ENCODE results near the gene CTDNEP1. TPM values are rescaled to one million over a fixed set of nuclear protein-coding genes. Genes with fewer than 3 reads are reported as not detected.

The CTDNEP1 gene
- total RNA-seq, 2 donors from 2014 or later = 171 to 179 TPM

DNA sequence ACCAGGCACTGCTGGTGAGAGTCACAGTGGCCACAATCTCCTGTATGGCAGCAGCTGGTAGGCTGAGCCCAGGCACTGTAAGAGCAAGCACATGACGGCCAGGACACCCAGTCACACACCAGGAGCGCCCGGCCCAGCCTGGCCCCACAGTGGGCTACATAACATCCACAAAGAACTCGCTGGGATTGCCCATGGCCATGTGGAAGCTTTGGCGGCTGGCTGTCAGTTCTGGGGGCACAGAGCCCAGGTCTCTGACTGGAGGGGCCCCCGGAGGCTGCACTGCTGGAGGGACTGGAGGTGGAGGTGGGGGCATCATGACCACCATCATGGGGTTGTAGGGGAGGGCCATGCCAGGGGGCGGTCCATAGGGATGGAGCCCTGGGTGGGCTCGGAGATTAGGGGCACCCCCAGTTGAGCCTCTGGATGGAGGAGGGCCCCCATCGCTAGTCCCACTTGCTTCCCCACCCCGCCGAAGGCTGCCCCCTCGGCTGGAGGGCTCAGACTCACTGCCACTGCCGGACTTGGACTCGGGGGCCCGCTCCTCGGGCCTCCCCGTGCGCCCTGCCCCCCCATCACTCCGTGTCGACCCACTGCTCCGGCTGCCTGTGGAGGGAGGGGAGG lies 25.7 kb downstream of the CTDNEP1 start:
- ATAC-seq = no peak
- no peak for DNase-seq (ENCODE audit: low spot score in 2 of 2)
- no peaks in the 10 kb centered on the region for H3K9me3 Mint-ChIP-seq
- peak overlapping the region in 1 of 2 donors; percentile 59 for H3K27ac Mint-ChIP-seq
- H3K36me3 Mint-ChIP-seq = peaks cover 14 to 32% of the 10 kb centered on the region in 2 donors

DNA sequence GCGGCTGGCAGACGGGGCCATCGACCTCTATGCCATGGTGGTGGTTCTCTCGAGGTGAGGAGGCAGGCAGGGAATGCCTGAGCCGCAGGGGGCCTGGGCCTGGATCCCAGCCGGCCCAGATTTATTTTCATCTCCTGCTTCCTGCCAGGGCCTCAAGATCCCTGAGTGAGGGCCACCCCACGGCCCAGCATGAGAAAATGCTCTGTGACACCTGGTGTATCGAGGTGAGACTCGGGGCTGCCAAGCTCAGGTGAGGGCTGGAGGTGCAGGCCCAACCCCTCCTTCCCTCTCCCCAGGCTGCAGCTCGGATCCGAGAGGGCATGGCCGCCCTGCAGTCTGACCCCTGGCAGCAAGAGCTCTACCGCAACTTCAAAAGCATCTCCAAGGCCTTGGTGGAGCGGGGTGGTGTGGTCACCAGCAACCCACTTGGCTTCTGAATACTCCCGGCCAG lies 26.8 kb downstream of the CTDNEP1 start:
- Mint-ChIP-seq H3K27ac (no peak overlapping the region), H3K36me3 (peaks cover 20 to 43% of the 10 kb centered on the region in 2 donors), H3K9me3 (no peaks in the 10 kb centered on the region)
- ATAC-seq = no peak
- no peak for DNase-seq (ENCODE audit: low spot score in 2 of 2)

DNA sequence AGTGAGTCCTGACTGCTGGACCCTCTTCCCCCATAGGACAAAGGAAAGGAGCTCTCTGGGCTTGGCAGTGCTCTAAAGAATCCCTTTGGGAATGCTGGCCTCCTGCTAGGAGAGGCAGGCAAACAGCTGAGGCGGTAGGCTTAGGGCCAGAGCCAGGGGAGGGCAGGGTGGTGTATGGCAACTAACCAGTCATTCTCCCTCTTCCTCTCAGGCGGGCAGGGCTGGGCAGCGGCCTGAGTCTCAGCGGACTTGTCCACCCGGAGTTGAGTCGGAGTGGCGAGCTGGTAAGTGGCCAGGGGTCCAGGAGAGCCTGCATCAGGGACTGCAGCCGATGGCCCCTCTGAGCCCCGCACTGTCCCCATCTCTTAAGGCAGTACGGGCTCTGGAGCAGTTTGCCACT lies 27.4 kb downstream of the CTDNEP1 start:
- Mint-ChIP-seq H3K36me3 (peaks cover 20 to 41% of the 10 kb centered on the region in 2 donors), H3K9me3 (no peaks in the 10 kb centered on the region), H3K27ac (no peak overlapping the region)
- DNase-seq (ENCODE audit: low spot score in 2 of 2) (no peak), ATAC-seq (no peak)

DNA sequence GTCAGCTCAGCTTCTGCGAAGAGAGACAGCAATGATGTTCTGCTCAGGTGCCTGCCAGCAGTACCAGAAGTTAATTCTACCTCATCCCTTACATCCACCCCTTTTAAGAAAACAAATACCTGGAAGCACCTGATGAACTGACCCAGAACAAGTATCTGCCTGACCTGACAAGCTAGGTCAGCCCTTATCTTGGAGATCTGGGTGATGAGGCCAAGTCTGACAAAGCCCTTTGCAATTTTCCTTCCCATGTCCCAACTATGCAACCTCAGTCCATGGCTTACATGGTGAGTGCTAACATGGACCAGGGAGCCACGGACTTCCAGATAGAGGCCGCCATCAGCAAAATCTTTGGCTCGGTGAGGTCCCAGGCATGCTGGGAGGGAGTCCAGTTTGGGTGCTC lies 28.2 kb downstream of the CTDNEP1 start:
- no peaks in the 10 kb centered on the region for H3K9me3 Mint-ChIP-seq
- no peak for ATAC-seq
- DNase-seq (ENCODE audit: low spot score in 2 of 2) = no peak
- H3K27ac Mint-ChIP-seq = peak overlapping the region; percentile 1 to 10
- H3K36me3 Mint-ChIP-seq = peaks cover 20 to 36% of the 10 kb centered on the region in 2 donors

DNA sequence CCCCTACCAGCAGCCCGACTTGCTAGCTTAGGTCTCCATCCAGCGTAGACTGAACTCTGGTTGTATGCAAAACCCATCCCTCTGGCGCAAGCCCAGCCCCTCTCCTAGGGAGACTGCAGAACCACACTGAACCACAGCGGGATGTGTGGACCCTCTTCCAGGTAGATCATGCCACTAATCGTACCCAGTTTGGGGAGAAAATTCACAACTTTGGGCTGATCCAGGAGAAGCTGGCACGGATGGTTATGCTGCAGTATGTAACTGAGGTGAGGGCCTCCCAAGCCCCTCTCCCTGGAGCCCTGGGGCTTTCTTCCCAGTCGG lies 28.6 kb downstream of the CTDNEP1 start:
- no peak overlapping the region for H3K27ac Mint-ChIP-seq
- no peak for ATAC-seq

DNA sequence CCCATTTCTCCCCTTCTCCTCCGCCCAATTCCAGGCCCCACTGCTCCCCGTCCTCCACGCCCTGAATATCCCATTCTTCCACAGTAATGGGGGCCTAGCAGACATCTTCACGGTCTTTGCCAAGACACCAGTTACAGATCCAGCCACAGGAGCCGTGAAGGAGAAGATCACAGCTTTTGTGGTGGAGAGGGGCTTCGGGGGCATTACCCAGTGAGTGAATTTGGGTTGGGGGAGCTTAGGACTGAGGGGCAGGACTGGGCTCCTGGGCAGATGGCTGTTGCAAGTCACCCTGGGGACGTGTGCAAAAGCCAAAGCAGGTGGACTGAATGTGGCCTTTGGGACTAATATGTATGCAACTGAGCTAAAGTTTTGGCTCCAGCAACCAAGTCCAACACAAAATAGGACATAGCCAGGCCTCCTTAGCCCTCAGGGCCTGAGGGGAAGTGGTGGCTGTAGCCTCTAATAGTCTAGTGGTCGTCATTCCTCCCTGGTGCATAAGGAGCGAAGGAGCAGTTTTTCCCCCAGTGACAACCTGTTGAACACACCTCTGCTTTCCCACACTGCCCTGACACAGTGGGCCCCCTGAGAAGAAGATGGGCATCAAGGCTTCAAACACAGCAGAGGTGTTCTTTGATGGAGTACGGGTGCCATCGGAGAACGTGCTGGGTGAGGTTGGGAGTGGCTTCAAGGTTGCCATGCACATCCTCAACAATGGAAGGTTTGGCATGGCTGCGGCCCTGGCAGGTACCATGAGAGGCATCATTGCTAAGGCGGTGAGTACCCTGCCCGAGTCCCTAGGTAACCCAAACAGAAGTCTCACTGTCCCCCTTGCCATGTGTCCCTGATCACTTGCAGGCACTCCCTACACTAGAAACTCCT lies 29.2 kb downstream of the CTDNEP1 start:
- peak overlapping the region in 1 of 2 donors; percentile 72 for H3K27ac Mint-ChIP-seq
- H3K36me3 Mint-ChIP-seq = peaks cover 14 to 29% of the 10 kb centered on the region in 2 donors
- ATAC-seq = no peak
- H3K9me3 Mint-ChIP-seq = no peaks in the 10 kb centered on the region
- no peak for DNase-seq (ENCODE audit: low spot score in 2 of 2)

More for the DNA sequence above, 28.6 kb downstream of the CTDNEP1 start:
- H3K36me3 Mint-ChIP-seq = peaks cover 16 to 32% of the 10 kb centered on the region in 2 donors
- no peak for DNase-seq (ENCODE audit: low spot score in 2 of 2)
- no peaks in the 10 kb centered on the region for H3K9me3 Mint-ChIP-seq

DNA sequence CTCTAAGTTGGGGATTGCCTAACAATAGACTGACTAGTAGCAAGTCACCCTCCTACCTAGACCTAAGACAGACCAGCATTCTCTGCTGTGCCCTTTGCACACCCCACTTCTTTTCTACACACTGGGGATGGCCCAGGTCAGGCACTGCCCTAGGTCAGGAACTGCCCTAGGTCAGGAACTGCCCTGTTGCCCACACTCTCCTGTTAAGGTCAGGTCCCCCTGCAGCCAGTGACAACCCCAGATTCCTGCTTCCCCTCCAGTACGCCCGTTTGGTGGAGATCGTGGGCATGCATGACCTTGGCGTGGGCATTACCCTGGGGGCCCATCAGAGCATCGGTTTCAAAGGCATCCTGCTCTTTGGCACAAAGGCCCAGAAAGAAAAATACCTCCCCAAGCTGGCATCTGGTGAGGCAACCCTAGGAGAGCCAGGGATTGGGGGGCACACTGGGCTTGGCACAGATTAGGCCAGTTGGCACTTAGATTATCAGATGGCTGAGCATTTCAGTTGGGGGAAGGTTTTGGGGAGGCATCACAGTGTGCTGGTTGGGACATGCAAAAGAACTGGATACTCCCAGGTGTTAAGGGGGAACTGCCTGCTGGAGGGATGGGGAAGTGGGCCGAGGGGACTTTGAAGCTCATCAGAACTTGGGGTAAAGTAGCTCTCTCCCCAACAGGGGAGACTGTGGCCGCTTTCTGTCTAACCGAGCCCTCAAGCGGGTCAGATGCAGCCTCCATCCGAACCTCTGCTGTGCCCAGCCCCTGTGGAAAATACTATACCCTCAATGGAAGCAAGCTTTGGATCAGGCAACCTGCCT lies 30.0 kb downstream of the CTDNEP1 start:
- DNase-seq (ENCODE audit: low spot score in 2 of 2) = no peak
- Mint-ChIP-seq H3K9me3 (no peaks in the 10 kb centered on the region), H3K36me3 (peaks cover 14 to 29% of the 10 kb centered on the region in 2 donors), H3K27ac (peak overlapping the region; percentile 89 to 92)
- no peak for ATAC-seq

DNA sequence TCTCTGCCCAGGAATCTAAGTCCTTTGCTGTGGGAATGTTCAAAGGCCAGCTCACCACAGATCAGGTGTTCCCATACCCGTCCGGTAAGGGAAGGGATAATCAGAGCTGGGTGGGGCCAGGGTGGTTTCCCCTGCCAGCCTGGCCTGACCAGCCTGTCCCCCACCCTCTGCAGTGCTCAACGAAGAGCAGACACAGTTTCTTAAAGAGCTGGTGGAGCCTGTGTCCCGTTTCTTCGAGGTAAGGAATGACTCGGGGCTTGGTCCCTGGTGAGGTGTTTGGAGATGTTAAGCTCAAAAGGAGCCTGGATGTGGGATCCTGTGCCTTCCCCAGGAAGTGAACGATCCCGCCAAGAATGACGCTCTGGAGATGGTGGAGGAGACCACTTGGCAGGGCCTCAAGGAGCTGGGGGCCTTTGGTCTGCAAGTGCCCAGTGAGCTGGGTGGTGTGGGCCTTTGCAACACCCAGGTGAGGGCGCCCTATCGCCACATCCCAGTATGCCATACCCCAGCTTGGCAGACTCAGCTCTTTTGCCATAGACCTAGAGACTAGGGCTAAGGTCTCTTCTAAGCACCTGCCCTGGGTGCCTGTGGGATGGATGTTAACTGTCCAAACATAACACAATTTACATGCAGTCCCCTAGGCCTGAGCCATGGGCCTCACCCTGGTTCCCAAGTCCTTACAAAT lies 30.8 kb downstream of the CTDNEP1 start:
- Mint-ChIP-seq H3K27ac (peak overlapping the region; percentile 89 to 92), H3K9me3 (no peaks in the 10 kb centered on the region), H3K36me3 (peaks cover 14 to 29% of the 10 kb centered on the region in 2 donors)
- ATAC-seq (peak; percentile 44 to 53), DNase-seq (ENCODE audit: low spot score in 2 of 2) (peak in 1 of 2 donors; percentile 68)

DNA sequence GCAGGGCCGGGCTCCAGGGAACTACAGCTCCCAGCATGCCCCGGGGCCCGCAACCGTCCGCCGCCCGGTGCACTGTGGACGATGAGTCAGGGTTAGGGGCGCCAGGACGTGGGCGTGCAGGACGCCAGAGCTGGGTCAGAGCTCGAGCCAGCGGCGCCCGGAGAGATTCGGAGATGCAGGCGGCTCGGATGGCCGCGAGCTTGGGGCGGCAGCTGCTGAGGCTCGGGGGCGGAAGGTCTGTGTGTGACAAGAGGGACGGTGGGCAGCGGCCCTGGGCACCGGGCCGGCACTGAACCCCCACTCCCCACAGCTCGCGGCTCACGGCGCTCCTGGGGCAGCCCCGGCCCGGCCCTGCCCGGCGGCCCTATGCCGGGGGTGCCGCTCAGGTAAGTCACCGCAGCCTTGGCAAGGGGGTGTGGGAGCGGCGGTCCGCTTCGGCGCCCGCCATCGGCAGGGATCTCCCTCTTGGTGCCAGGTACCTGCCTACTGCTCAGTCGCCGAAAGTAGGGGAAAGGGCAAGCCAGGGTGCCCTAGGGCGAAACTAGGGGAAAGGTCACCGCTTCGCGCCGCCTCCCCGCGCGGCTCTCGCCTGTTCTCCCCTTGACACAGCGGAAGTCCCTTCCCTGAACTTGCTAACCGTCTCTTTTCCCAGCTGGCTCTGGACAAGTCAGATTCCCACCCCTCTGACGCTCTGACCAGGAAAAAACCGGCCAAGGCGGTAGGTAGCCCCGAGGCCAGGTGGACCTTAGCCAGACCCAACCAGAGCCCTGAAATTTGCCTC lies 31.5 kb downstream of the CTDNEP1 start, which contains the start of the genes ACADVL and DLG4:
TSS of gene ACADVL (plus strand) at position 127 of the 781 bp plus-strand sequence. CDS start at position 174, 47 bp downstream.
TSS of gene DLG4 (minus strand) at position 25 of the 781 bp plus-strand sequence.
- Mint-ChIP-seq H3K36me3 (peaks cover 14 to 29% of the 10 kb centered on the region in 2 donors), H3K27ac (peak within 1 kb of the TSS; percentile 89 to 98), H3K9me3 (no peaks in the 10 kb centered on the region)
- ATAC-seq (peak; percentile 81 to 87), DNase-seq (ENCODE audit: low spot score in 2 of 2) (peak; percentile 82 to 89)

DNA sequence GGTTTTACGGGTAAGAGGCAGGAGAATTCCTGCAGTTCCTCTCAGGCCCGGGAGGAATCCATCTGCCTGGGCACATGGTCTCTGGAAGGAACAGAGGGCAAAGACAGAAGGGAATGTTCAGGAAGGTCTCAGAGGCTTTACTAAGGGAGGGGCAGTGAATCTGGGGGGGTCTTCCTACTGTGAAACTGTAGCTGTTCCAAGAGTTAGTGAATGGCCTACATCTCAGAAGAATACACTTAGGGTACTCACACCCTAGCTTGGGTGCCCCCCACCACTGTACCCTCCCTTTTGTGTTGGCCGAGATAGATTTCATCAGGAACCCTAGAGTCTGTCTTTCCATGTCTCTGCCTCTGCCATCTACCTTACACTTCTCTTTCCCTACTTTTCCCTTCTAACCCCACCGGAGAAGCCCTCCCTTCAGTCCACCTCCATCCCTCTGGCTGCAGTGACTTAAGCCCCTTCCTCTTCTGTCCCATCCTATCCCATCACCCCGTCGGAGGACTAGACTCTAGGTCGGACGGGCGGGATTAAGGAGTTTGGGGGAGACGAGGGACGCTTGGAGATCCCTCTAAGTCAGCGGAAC lies 32.2 kb downstream of the CTDNEP1 start:
- ATAC-seq = no peak
- peak overlapping the region; percentile 89 to 98 for H3K27ac Mint-ChIP-seq
- H3K9me3 Mint-ChIP-seq = no peaks in the 10 kb centered on the region
- no peak for DNase-seq (ENCODE audit: low spot score in 2 of 2)
- peaks cover 14 to 29% of the 10 kb centered on the region in 2 donors for H3K36me3 Mint-ChIP-seq

DNA sequence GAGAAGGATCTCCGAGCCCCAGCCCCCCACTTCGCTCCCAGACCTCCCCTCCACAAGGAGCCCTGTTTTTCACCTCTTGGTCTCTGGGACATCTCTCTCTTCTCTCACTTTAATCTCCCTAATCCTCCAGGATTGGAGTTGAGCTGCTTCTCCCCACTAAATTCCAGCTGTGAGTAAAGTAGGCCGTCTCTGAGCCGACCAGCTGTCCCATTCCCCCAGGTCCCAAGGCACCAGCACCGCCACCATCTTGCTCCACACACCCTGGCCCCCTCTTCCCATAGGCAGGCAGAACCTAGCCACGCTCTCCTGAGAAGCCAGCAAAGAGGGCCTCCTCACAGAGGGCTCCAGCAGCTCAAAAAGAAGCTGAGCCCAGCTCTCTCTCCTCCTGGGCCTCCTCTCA lies 32.8 kb downstream of the CTDNEP1 start:
- Mint-ChIP-seq H3K9me3 (no peaks in the 10 kb centered on the region), H3K36me3 (peaks cover 14 to 25% of the 10 kb centered on the region in 2 donors), H3K27ac (peak overlapping the region; percentile 27 to 89)
- DNase-seq (ENCODE audit: low spot score in 2 of 2) = no peak
- no peak for ATAC-seq

DNA sequence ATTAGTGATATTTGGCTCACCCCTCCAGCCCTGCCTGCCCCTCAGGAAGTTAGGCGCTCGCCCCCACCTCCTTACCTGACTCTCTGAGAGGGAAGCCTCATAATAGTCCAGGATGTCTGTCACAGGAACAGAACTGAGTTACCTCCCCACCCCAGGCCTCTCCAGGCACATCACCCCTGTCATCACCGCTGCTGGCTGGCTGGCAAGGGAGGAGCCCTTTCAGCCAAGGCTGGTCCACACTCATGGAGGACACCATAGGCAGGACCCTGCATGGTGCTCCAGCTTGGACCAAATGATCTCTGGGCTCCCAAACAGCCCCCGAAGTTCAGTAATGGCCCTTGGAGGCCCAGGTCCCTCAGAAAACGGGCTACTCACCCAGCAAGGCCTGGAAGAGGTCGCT lies 33.4 kb downstream of the CTDNEP1 start:
- H3K36me3 Mint-ChIP-seq = peaks cover 14 to 20% of the 10 kb centered on the region in 2 donors
- DNase-seq (ENCODE audit: low spot score in 2 of 2) = no peak
- no peak for ATAC-seq
- no peaks in the 10 kb centered on the region for H3K9me3 Mint-ChIP-seq
- H3K27ac Mint-ChIP-seq = peak overlapping the region in 1 of 2 donors; percentile 89

DNA sequence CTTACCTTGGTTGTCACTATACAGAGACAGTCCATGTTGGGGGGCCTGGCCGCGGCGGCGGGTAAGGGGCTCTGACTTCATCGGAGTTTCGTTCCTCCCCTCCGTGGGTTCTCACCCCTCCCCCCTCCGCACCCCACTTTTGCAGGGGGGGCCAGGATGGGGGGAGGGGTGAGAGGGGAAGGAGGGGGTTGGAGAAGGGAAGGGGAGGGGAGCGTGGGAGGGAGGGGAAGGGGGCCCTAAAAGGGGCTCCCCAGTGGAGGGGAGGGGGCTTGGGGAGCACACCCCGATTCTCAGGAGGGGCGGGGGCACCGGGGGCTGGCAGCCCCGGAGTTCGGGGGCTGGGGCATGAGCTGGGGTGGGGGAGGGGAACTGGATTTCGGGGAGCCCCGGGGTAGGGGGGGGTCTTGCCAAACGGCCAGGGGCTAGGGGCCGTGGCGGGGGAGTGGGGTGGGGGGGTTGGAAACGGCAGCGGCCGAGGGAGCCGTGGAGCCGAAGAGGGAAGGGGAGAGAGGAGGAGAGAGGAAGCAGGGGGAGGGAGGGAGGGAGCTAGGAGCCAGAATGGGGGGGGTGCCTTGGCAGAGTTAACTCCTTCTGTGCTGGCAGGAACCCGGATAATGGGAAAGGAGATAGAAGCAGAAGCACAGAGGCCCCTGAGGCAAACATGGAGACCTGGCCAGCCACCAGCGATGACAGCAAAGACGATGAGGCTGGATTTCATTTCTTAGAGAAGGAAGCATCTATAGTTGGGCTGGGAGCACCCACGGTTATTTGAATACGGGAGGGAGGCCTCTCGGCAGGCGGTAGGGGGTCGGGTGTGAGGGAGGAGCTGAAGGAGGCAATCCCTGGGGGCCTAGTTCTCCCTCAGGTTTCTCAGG lies 34.2 kb downstream of the CTDNEP1 start:
- DNase-seq (ENCODE audit: low spot score in 2 of 2) = no peak

More for the DNA sequence above, 34.2 kb downstream of the CTDNEP1 start:
- H3K9me3 Mint-ChIP-seq = no peaks in the 10 kb centered on the region
- peak overlapping the region; percentile 89 to 92 for H3K27ac Mint-ChIP-seq
- peaks cover 14 to 20% of the 10 kb centered on the region in 2 donors for H3K36me3 Mint-ChIP-seq
- no peak for ATAC-seq
